GM18873 (cell line): ENCODE measurements around the gene SULT2A1.
"Not testable (repeated sequence)": the region's sequence is repeated elsewhere in the genome, so short reads cannot be mapped to it uniquely, and the experiment has no call there.

Experiments
- ATAC-seq: cut with Tn5 transposase; IDR thresholded peaks from one replicate; pipeline ENCODE4 v1.9.1; 2021; ENCODE audit warnings: mild to moderate bottlenecking, moderate library complexity, moderate number of reproducible peaks; ENCODE audit not compliant: unreplicated experiment, low FRiP score

Gene SULT2A1, protein sequence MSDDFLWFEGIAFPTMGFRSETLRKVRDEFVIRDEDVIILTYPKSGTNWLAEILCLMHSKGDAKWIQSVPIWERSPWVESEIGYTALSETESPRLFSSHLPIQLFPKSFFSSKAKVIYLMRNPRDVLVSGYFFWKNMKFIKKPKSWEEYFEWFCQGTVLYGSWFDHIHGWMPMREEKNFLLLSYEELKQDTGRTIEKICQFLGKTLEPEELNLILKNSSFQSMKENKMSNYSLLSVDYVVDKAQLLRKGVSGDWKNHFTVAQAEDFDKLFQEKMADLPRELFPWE

DNA sequence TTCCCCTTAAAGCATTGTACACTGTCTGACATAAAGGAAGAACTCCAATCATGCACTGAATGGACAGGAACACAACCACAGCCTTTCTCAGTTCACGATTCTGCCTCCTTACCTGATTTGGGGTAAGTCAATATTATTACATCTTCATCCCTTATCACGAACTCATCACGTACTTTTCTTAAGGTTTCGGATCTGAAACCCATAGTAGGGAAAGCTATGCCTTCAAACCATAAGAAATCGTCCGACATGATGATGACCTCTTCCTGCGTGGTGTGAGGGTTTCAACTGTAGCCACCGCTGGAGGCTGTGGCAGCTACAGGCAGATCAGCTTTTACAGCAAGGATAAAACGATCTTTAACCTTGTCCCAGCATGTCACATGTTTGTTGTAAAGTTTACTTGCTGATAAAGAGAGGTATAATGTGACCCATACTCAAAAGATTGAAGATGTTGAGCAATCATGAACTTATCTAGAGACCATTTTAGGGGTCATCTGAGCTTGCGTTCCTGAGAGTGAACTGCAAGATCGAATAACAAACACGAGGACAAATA, at the start of gene SULT2A1:
SULT2A1 (minus strand) TSS at position 306 of the 550 bp plus-strand sequence; CDS start at position 248, 58 bp downstream.
- no peak for ATAC-seq

DNA sequence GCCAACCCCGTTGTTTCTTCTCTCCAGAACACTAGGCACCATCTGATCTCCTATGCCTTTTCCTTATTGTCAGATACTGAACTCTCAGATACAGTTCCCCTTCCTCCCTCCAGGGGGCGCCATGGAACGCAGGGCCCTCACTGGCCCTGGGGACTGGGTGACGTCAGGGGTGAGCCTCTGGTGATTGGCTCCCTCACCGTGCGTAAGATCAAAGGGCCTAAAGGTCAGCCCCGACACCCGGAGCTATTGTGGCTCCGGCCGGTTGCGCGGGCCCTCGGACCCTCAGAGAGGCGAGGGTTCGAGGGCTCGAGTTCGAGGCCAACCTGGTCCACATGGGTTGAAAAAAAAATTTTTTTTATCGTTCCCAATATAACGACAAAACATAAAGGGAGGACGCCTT, 42.5 kb upstream of the SULT2A1 start:
- not testable (repeated sequence) for ATAC-seq

DNA sequence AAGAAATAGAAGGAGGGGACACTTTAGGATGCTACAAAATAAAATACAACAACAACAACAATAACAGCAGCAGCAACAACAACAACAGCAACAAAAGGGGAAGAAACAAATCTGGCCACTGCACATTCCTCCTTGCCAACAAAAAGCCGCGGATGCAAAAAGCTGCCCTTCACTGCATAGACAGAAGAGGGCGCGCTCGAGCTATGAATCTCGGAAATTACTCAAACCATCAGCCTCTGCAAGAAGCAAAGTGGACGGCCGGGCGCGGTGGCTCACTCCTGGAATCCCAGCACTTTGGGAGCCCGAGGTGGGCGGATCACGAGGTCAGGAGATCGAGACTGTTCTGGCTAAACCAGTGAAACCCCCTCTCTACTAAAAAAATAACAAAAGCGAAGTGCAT, 34.0 kb upstream of the SULT2A1 start:
- ATAC-seq: not testable (repeated sequence)

DNA sequence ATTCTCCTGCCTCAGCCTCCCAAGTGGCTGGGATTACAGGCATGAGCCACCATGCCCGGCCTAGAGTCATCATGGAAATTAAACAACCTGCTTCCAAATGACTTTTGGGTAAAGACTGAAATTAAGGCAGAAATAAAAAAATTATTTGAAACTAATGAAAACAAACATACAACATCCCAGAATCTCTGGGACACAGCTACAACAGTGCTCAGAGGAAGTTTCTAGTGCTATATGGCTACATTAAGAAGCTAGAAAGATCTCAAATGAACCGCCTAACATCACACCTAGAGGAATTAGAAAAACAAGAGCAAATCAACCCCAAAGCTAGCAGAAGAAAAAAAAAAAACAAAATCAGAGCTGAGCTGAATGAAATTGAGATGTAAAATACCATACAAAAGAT, 24.1 kb upstream of the SULT2A1 start:
- not testable (repeated sequence) for ATAC-seq

DNA sequence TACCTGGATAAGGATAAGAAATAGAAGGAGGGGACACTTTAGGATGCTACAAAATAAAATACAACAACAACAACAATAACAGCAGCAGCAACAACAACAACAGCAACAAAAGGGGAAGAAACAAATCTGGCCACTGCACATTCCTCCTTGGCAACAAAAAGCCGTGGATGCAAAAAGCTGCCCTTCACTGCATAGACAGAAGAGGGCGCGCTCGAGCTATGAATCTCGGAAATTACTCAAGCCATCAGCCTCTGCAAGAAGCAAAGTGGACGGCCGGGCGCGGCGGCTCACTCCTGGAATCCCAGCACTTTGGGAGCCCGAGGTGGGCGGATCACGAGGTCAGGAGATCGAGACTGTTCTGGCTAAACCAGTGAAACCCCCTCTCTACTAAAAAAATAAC, 23.2 kb upstream of the SULT2A1 start:
- not testable (repeated sequence) for ATAC-seq

DNA sequence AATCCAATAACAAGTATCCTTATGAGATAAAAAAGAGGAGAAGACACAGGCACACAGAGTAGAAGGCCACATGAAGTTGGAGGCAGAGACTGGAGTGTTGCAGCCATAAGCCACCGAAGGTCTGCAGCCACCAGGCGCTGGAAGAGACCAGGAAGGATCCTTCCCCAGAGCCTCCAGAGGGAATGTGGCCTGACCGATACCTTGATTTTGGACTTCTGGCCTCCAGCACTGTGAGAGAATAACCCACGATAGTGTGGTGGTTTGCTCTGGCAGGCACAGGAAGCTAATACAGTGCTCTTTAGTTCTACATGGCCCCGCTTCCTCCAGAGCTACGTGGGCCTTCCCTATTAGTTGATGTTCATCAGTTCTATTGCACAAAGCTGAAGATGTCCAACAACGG, 15.3 kb upstream of the SULT2A1 start:
- ATAC-seq: no peak

DNA sequence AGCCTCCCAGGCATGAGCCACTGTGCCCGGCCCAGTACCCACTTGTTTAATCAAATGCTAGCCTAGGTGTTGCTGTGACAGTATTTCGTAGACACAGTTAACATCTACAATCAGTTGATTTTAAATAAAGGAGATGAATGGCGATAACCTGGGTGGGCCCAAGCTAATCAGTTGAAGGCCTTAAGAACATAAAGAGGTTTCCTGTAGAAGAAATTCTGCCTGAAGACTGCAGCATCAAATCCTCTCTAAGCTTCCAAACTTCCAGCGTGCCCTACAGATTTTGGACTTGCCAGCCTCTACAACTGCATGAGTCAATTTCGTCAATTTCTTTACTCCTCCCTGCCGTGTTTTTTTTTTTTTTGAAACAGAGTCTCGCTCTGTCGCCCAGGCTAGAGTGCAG, 13.2 kb upstream of the SULT2A1 start:
- no peak for ATAC-seq

DNA sequence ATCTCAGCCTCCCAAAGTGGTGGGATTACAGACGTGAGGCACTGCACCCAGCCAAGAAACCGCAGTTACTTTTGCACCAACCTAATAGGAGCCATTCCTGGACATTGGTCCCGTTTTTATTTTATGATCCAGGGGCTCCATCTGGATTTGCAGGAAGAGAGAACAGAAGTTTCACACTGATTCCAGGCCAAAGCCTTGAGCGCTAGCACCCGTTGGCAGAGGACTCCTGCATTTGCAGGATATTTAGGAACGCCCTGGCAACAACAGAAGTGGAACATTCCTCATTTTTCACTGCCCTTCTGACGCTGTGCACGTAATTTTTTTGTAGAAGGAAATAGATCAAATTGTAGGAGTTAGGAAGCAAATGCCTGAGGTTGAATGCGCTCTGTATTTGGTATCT, 11.7 kb upstream of the SULT2A1 start:
- ATAC-seq: no peak

DNA sequence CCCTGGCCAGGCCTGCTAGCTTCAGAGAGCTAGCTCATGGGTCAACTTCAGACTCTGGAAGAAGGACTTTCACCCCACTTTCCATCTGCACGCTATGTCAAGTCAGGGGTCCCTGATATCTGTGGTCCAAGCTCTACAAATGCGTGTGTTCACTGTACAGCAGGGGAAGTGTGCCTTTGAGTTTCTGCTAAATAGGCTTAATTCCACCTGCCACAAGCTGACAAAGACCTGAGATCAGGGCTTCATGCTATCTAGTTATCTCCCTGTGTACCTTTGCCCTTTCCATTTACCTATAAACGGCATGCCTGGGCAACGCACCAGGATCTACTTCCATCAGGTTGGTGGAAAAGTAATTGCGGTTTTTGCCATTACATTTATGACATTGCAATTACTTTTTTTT, 10.7 kb upstream of the SULT2A1 start:
- ATAC-seq: no peak

DNA sequence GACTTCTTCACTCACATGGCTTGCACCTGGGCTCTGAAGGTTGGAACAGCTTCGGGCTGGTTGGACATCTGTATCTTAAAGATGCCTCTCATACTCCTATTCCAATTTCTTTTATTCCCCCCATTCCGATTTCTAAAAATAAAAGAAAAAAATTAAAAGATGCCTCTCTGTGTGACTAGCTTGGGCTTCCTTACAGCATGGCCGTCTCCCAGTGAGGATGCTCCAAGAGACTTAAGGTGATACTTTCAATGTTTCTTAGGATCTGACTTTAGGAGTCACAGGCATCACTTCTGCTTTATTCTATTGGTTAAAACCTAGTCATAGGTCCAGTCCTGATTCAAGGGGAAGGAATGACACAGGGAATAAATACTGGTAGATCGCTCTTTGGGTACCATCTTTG, 9.9 kb upstream of the SULT2A1 start:
- ATAC-seq: no peak

DNA sequence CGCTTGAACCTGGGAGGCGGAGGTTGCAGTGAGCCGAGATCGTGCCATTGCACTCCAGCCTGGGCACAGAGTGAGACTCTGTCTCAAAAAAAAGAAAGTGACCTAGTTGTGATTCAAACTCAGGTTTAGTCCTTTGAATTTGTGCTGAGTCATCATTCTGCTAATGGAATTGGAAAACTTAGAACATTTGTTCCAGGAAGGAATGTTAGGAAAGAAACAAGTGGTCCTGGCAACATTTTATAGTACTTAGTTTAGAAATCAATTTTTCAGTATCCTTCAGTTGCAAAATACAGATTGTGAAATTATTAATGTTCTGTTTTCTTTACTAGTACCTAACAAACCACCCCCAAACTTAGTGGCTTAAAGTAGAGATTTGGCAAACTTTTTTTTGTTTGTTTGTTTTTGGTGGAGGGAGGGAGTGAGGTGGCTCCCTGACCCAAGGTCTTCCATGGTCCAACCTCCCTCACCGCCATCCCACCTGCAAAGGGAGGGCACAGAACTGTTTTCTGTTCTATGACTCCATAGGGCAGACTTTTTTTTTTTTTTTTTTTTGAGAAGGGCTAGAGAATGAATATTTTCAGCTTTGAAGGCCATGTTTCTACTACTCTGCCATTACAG, 9.2 kb upstream of the SULT2A1 start:
- ATAC-seq: no peak

DNA sequence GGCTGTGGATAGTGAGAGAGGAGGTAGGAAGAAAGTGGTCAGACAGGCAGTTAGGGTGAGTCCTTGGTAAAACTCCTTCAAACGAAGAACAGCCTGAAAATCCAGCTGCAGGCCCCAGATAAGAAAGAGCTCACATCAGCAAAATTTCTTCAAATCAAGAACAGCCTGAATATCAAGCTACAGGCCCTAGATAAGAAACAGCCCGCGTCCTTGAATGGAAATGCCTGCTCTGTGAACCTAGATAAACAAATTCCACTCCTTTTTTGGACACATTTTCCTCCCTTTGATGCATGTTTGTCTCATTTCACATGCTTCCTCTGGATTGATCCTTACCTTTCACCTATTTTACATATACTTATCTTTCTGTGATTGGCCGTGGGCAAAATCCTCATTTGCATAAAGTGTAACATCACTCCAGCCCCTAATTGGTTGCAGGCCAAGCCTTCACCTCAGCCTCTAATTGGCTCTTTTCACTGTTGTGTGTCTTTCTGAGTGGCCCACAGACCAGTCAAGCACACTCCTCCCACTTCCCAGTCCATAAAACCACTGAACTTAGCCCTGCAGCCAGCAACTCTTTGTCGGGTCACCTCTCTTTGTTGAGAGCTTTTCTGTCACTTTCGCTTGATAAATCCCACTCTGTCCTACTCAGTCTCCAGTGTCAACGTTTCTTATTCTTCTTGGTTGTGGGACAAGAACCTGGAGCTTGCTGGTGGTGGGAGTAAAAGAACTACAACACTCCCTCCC, 6.0 kb upstream of the SULT2A1 start:
- no peak for ATAC-seq

DNA sequence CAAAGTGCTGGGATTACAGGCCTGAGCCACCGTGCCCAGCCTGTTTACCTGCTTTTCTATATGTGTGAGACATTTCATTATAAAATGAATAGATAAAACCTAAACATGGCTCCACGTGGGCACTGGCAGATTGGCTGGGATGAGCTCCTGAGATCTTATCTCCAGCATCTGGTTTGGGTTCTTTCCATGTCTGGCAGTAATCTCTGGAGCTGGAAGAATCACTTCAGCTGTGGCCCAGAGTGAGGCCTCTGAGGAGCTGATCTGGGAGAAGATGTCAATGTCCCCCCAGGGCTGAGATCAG, 5.5 kb upstream of the SULT2A1 start:
- ATAC-seq: no peak

DNA sequence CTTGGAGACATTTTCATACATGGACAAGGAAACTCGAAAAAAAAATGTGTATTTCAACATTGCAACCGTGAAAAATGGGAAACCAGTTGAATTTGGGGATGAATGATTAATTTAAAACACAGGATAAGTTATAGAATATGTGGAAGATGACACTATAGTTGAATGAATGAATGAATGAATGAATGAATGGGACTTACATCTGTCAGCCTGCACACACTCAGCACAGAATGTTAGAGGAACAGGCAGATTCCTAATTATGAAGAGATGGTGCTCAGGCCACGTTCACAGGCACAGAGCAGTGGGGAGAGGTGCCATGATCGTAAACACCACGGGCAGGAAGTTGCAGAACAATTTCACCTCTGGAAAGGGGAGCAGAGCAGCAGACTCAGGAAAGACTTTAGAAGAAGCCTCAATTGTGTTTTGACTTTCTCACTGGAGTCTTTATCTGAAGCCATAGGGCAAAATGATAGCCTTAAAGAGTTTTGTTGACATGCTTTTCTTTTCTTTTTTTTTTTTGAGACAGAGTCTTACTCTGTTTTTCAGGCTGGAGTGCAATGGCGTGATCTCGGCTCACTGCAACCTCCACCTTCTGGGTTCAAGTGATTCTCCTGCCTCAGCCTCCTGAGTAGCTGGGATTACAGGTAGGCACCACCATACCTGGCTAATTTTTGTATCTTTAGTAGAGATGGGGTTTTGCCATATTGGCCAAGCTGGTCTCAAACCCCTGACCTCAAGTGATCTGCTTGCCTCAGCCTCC, 4.9 kb upstream of the SULT2A1 start:
- ATAC-seq: no peak

DNA sequence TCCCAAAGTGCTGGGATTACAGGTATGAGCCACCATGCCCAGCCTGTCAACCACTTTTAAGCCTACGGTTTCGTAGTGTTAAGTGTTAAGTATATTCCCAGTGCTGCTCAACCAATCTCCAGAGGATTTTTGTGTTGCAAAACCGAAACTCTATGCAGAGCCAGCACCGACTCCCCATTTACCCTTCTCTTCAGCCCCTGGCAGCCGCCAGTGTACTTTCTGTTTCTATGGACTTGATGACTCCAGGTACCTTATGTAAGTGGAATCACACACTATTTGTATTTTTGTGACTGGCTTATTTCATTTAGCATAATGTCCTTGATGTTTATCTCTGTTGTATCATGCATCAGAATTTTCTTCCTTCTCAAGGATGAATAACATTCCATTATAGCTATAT, 1.1 kb downstream of the SULT2A1 start:
- no peak for ATAC-seq

DNA sequence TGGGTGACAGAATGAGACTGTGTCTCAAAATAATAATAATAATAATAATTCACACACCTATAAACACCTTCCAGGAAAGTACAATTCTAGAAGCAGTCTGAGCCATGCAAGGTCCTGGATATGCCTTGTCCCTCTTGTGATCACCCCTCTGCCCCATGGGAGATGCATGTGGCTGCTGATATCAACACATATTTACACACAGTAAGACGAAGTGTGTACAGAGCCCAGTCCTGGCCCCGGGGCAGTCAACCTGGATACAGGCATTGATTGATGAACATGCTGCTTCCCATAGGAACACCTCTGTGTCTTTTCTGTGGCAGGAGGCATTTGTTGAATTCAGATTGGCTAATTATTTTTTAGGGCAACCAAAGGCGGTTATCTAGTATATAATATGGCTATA, 3.2 kb downstream of the SULT2A1 start:
- ATAC-seq: no peak

DNA sequence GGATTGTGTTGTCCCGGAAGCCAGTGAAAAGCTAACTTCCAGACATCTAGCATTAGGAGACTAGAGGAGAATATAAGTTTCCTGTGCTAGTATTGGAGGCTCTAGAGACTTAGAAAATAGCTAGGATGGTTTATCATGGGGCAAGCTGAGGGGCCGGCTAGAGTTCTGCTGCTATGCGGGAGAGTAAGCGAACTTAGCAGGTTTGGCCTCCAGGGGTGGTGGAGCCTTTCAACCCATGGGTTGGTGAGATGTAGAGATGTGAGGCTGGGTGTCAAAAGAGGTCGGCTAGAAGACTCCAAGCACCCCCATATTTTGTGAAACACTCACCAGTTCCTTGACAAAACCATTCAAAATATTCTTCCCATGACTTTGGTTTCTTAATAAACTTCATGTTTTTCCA, 4.4 kb downstream of the SULT2A1 start:
- no peak for ATAC-seq

DNA sequence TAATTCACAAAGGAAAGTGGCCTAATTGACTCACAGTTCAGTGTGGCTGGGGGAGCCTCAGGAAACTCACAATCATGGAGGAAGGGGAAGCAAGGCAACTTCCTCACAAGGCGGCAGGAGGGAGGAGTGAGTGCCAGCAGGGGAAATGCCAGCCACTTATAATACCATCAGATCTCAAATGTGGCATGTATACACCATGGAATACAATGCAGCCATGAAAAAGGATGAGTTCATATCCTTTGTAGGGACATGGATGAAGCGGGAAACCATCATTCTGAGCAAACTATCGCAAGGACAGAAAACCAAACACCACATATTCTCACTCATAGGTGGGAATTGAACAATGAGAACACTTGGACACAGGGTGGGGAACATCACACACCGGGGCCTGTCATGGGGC, 6.7 kb downstream of the SULT2A1 start:
- ATAC-seq: not testable (repeated sequence)

DNA sequence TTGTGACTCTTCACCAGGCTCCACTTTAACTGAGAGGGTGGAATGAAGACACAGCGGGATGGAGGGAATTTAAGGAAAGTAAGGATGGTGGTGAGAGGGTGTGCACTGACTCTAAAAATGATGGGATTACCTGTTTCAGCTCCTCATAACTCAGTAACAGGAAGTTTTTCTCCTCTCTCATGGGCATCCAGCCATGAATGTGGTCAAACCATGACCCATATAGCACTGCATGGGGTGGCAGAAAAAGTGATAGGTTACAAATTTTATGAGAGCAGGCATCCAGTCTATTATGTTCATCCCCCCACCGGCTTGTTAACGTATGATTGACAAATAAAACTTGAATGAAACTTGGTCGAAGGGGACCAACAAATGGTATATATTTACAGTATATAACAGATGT, 7.2 kb downstream of the SULT2A1 start:
- ATAC-seq: no peak

DNA sequence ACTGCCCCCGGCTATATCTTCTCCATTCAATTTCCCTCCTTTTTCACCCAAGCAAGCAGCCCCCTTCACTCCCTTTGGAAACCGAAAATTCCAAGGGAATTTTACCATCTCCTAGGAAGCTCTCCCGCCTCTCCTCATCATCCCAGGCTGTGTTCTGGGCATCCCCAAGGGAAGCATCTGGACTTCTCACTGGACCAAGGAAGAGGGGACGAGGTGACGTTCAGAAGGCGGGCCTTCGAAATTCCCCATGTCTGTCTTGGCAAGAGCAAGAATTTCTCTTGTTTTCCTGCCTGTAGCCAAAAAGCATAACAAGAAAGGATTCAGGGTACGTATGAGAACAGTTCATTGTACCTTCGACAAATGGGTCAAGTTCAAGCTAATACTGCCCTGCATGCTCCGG, 20.9 kb downstream of the SULT2A1 start:
- no peak for ATAC-seq

DNA sequence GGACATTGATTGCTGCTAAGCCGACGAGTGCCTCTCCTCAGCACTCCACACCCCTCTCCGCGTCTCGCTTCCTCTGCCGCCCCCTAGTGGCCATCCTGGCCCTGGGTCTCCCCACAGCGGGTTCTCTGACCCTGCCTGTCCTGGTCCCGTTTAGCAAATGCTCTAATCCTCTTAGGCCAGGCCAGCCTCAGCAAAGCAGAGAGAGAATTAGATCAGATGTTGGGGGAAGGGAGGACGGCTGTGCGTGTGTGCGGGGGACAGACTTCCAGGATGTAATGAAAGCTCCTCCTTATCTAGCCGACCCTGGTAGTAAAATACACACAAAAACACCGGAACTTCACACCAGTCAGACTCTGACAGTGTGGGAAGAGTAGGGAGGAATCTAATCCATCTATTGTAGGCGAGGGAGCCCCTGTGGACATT, 22.6 kb downstream of the SULT2A1 start:
- no peak for ATAC-seq
